ENCODE measurements around the gene FAM131C.
"Not testable (repeated sequence)": the region's sequence is repeated elsewhere in the genome, so short reads cannot be mapped to it uniquely, and the experiment has no call there.

Gene FAM131C, protein sequence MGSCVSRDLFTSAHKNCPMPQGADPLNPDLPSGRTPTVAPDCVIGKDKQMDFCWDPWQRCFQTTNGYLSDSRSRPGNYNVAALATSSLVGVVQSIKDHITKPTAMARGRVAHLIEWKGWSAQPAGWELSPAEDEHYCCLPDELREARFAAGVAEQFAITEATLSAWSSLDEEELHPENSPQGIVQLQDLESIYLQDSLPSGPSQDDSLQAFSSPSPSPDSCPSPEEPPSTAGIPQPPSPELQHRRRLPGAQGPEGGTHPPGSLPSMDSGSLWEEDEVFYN

GRCh38 chr1:16073490-16074119, at the start of gene FAM131C:
Gene FAM131C, minus strand, starts transcription at chr1:16073651. Its CDS starts 209 bp downstream, at chr1:16073442.
- peak; percentile 34 for DNase-seq

DNA sequence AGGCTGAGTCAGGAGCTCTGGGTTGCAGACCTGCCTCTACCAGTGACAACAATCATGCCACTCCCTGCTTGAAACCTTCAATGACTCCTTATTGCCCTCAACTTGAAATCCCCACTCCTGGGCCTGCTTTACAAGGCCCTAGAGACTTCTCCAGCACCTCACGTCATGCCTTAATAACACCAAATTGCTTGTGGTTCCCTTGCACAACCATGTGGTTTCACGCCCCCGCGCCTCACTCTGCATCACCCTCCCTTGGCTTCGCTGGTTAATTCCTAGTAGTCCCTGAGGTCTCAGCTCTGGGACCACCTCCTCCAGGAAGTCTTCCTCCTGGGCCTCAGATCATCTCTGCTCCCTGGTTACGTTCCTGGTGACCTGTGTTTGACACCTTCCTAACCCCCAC, 49.5 kb upstream of the FAM131C start:
- peak; percentile 45 for DNase-seq

- DNase-seq = no peak
These were observed 49.0 kb upstream of the FAM131C start for GRCh38 chr1:16122350-16122881.

- no peak for DNase-seq
These were observed 47.5 kb upstream of the FAM131C start for GRCh38 chr1:16120940-16121410.

GRCh38 chr1:16120407-16120806, 47.0 kb upstream of the FAM131C start:
- no peak for DNase-seq

GRCh38 chr1:16119926-16120325, 46.5 kb upstream of the FAM131C start:
- no peak for DNase-seq

GRCh38 chr1:16119504-16119903, 46.1 kb upstream of the FAM131C start:
- no peak for DNase-seq

- DNase-seq = no peak
These were observed 45.3 kb upstream of the FAM131C start for GRCh38 chr1:16118706-16119105.

GRCh38 chr1:16117936-16118335, 44.5 kb upstream of the FAM131C start:
- DNase-seq = no peak

DNA sequence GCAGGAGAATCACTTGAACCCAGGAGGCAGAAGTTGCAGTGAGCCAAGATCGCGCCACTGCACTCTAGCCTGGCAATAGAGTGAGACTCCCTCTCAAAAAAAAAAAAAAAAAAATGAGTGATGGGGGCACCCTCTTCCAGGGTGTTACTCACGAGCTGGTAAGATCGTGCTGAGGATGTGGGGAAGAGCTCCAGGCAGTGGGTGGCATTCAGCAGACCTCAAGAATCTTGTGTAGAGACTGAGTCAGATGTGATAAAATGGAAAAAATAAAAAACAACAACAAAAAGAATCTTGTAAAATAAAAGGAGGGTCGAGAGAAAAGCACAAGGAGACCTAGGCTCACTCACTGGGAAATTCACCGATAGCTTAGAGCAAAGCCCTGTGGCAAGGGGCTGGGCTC, 43.9 kb upstream of the FAM131C start:
- DNase-seq = no peak

DNA sequence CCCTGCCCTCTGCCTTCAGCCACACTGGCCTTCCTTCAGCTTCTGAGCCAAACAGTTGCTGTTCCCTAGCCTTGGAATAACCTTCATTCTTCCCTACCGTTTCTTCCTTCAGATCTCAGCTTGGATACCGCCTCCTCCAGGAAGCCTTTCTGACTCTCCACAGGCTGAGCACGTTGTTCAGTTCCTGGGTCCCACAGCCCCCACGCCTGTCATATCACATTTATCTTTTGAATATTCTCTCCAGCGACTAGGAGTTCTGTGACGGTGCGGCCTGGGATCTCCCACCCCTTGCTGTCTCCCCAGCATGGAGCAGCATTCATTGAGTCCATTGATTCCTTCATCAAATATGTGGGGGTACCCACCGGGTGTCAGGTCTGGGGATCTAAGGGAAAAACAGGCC, 43.2 kb upstream of the FAM131C start:
- no peak for DNase-seq

DNA sequence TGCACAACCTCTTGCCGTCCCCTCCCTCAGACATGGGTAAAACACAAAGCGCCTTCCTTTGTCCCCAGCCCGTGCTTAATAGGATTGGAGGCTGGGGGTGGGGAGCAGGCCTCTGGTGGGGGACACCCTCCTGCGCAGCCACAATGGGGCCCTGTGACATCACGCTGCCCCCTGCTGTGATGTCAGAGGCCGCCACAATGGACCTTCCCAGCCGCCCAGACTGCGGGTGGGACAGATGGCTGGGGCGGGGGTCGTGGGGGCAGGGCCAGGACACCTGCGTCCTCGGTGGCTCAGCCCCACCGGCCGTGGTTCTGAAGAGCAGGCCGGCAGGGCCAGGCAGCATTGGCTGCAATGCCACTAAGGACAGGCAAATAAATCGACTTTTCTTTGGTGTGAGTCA, 42.6 kb upstream of the FAM131C start:
- DNase-seq = no peak

DNA sequence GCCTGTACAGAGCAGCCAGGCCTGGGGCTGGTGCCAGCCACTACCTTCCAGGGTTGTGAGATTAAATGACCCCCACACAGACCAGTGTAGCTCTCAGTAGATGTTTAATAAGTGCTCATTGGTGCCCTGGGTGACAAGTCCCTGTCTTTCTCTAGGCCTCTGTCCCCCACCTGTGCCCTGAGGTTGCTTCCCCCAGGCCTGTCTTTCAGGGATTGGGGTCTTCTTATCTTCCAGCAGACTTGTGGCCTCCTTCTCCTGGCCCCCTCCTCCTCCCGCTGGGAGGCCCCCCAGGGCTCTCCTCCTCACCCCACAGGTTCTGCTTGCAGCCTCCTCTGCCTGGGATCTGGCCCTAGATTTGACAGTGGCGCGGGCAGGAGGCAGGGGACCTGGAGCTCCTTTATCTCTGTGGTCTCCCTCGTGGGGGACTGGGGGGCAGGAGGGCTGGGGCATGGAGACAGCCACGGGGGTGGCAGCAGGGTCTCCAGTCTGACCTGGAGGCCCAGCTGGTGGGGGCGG, 42.1 kb upstream of the FAM131C start:
- no peak for DNase-seq

DNA sequence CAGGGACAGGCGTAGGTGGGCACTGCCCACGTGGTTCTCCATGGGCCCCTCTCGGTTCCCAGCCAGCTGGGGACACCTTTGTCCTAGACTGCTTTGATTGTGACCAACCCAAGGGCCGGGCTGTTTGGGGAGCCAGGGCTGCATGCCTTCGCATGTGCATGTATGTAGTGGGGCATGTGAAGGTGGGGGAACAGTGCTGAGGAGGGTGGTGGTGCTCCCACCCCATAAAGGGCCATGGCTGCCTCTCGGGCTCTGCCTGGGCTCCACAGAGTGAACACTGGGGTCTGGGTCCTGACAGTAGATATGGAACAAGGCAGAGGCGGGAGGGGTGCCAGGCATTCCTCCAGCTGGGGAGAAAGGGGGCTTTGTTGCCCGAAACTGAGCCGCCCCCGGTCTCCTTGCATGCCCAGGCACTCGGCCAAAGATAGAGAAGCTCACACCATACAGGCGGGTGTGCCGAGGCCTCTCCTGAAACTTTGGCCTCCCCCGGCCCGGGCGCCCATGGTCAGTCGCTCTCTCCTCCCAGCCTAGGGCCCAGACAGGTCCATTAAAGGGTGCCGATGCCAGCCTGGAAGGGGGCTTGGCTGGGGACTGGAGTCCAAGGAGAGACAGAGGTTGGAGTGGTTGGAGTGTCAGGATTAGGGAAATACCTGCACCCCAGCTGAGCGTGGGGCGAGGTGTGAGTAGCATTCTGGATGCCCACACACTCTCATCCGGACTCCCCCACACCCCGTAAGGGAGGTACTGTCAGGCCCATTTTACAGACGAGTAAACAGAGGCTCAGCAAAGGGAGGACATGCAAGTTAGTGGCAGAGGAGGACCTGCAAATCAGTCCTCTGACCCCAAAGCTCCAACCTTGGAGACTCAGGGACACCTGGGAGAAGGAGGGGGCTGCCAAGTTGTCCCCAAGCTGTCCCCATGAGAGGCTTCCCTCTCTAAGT, 41.3 kb upstream of the FAM131C start:
- DNase-seq = no peak

DNA sequence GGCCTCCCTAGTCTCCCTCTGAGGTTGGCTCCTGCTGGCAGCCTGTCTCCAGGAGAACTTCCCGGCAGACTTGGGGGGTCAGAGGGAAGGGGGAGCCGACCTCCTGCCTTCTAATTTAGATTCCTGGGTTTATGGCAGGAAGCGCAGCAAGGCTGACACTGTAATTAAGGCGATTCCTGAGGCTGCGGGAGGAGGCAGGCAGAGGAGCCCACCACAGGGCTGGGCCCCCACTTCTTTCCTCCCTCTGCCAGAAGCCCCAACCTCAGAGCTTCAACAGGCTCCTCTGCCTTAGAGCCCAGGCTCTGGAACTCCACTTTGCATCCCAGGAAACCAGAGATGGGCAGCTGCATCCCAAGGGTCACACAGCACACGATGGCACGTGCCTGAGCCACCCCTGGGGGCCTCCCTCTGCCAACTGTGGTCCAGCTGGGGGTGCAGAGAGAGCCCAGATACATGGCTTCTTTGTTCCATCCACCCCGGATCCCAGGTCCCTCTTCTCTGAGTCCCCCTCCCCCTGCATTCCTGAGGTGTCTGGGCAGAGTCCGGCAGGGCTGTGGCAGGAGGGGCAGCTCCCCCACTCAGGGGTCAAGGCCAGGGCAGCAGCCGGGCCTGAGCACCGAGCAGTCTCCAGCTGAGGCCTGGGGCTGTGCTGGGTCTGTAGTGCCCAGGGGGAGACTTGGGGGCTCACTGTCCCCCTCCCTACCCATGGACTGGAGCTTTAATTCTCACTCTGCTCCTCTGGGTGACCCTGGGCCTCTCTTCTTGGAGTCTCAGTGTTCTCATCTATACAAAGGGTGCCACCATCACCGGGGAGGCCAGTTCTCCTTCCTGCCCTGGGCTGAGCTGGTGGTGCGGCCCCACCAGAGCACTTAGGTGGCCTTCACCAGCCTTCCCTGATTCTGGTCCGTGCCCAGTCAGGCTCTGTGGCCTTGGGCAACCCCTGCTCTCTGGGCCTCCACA, 39.4 kb upstream of the FAM131C start:
- no peak for DNase-seq

DNA sequence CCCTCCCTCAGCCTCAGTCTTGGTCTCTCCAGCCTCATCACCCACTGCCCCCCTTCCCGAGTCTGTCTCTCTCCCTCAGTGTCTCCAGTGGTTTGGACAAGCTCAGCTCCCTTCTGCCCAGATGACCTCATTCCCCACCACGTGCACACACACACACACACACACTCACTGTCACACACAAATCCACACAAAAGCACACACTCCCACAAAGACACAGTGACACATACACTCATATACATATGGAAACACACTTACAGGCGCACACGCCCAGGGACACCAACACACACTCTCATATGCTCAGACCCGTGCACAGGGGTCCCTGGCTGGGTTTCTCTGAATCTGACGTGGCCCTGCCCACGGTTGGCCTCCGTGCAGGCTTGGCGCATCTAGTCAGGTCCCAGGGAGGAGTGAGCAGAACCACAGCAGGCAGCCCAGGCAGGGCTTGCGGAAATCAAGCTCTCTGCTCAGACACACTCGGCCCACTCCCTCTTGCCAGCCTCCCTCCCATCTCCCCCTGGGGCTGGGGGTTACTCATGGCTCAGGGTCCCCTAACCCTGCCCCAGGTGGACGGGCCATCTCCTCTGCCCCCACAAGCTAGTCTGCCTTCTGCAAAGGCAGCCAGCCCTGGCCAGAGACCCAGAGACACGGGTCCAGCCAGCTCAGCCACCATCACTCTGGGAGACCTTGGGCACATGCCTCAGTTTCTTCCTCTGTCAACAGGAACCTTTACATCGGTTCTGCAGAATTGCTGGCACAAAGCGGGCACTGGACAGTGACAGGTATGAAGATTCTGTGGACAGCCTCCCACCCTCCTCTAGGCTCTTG, 38.5 kb upstream of the FAM131C start:
- no peak for DNase-seq

- DNase-seq = no peak
These were observed 37.4 kb upstream of the FAM131C start for GRCh38 chr1:16110884-16111283.

- DNase-seq = no peak
These were observed 37.0 kb upstream of the FAM131C start for GRCh38 chr1:16110456-16110855.

DNA sequence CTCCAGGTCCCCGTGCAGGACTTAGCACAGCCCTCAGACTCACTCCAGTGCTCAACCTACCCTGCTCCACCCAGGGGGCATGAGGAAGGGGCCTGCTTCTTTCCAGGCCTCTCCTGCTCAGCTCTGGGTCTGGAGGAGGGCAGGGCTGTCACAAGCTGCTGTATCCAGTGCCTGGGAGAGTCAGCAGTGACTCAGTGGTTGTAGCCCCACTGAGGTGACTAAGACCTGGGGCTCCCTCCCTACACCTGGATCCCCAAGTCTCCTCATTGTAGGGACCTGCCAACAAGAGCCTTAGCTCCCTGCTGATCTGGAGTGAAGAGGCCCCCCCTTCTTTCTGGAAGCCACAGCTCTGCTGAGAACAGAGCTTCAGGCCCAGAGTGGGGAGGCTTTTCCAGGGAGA, 36.1 kb upstream of the FAM131C start:
- no peak for DNase-seq

DNA sequence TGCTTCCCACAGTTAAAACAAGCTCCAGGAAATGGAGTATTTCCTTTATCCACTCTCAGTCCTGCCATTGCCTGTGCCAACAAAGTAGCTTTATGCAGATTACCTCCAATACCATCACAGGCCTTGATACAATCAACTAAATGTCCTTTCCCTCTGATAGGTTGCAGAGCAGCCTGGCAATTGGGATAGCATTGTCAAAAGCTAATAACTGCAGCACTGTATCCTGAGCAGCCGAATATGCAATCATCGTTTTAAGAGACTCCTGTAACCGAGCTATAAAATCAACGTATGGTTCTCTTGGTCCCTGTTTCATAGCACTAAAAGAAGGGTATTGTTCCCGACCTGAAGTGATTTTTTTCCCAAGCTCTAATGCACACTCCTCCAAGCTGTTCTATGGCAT, 33.6 kb upstream of the FAM131C start:
- DNase-seq = not testable (repeated sequence)

GRCh38 chr1:16101623-16102022, 28.2 kb upstream of the FAM131C start:
- DNase-seq = no peak
